ENCODE measurements around the gene GRIA3. TPM values are rescaled to one million over a fixed set of nuclear protein-coding genes. Genes with fewer than 3 reads are reported as not detected.
A peak's percentile ranks its signal among the peaks of the same experiment; 100 is the strongest.

GRIA3 gene
- total RNA-seq, 1 donor from 2014 or later = 4.4 TPM

DNA sequence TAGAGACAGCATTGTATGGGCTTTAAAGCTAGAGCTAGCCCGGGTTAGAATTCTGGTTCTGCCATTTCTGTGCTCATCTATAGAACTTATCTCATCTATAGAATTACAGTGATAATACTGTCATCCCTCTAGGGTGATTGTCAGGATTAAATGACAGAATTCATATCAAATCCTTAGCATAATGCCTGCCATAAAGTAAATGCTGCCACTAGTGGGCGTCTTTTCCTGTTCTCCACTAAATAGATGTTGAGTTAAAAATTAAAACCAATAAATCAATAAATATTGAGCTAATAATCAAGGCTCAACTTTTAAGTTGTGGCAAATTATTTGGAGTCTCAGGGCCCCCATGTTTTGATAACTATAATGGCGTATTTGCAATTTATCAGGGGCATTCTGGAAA, 19.7 kb downstream of the GRIA3 start:
- intact Hi-C loops (cut with DNase I) = no loop called here
- Histone ChIP-seq H3K9me3 (no peaks in the 10 kb centered on the region), H3K4me1 (no peaks in the 10 kb centered on the region)

DNA sequence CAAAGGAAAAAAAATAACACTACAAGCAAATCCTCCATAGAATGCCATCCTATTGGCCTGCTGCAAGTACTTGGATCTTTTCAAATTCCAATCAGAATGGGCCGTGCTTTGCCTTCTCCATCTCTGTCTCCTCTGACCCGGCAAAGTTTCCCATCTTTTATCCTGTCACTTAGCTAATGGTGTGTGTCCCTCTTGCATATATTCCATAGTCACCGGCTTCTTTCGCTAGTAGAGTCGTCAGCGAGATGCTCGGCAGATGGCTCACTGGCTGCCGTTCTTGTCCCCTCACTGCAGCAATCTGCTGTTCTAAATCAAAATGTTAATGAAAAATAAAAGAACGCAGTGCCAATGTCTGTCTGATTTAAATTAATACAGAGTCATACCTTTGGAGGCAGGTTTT, 22.1 kb downstream of the GRIA3 start:
- H3K4me3 ChIP-seq = no peak overlapping the region
- no peaks in the 10 kb centered on the region for H3K9me3 ChIP-seq
- H3K27me3 ChIP-seq = no peaks in the 10 kb centered on the region
- TF ChIP-seq POLR2AphosphoS5 (IDR thresholded peaks at IDR 0.05; ENCODE audit: insufficient read depth in 1 of 2, low read depth in 1 of 2) (no peak), POLR2A (IDR thresholded peaks at IDR 0.05) (no peak)
- TF ChIP-seq, protein P1, sequence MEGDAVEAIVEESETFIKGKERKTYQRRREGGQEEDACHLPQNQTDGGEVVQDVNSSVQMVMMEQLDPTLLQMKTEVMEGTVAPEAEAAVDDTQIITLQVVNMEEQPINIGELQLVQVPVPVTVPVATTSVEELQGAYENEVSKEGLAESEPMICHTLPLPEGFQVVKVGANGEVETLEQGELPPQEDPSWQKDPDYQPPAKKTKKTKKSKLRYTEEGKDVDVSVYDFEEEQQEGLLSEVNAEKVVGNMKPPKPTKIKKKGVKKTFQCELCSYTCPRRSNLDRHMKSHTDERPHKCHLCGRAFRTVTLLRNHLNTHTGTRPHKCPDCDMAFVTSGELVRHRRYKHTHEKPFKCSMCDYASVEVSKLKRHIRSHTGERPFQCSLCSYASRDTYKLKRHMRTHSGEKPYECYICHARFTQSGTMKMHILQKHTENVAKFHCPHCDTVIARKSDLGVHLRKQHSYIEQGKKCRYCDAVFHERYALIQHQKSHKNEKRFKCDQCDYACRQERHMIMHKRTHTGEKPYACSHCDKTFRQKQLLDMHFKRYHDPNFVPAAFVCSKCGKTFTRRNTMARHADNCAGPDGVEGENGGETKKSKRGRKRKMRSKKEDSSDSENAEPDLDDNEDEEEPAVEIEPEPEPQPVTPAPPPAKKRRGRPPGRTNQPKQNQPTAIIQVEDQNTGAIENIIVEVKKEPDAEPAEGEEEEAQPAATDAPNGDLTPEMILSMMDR (IDR thresholded peaks at IDR 0.05) = no peak
- no peak for DNase-seq (ENCODE audit: extremely low spot score in 2 of 2)
- no peak overlapping the region for H3K27ac ChIP-seq
- intact Hi-C loops (cut with DNase I) = no loop called here
- H3K4me1 ChIP-seq = no peaks in the 10 kb centered on the region
- no peaks in the 10 kb centered on the region for H3K36me3 ChIP-seq

More for the DNA sequence above, 19.7 kb downstream of the GRIA3 start:
- Histone ChIP-seq H3K36me3 (no peaks in the 10 kb centered on the region), H3K27me3 (no peaks in the 10 kb centered on the region), H3K27ac (no peak overlapping the region), H3K4me3 (no peak overlapping the region)
- TF ChIP-seq POLR2A (IDR thresholded peaks at IDR 0.05) (no peak), POLR2AphosphoS5 (IDR thresholded peaks at IDR 0.05; ENCODE audit: insufficient read depth in 1 of 2, low read depth in 1 of 2) (no peak)
- TF ChIP-seq, protein P1 (IDR thresholded peaks at IDR 0.05) = no peak
- DNase-seq (ENCODE audit: extremely low spot score in 2 of 2) = no peak

DNA sequence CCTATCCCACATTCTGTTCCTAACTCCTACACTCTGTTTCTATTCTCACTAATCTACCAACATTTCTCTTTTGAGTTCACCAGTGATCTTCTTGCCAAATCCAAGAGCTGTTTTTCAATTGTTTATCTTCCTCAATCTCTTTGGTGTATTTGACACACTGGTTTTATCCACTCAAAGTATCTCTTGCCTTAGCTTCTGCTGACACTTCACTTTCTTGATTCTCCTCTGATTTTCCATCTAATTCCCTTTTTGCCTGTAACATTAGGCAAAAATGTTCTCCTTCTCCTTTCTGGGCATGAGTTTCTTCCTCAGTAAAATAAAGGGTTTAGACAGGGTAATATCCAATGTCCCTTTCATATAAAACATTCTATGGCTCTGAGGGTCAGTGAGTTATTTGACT, 26.2 kb downstream of the GRIA3 start:
- Histone ChIP-seq H3K4me3 (no peak overlapping the region), H3K27me3 (no peaks in the 10 kb centered on the region), H3K4me1 (no peaks in the 10 kb centered on the region), H3K36me3 (no peaks in the 10 kb centered on the region), H3K27ac (no peak overlapping the region), H3K9me3 (no peaks in the 10 kb centered on the region)
- no peak for DNase-seq (ENCODE audit: extremely low spot score in 2 of 2)
- TF ChIP-seq POLR2A (IDR thresholded peaks at IDR 0.05) (no peak), POLR2AphosphoS5 (IDR thresholded peaks at IDR 0.05; ENCODE audit: insufficient read depth in 1 of 2, low read depth in 1 of 2) (no peak)
- TF ChIP-seq, protein P1 (IDR thresholded peaks at IDR 0.05) = no peak
- intact Hi-C loops (cut with DNase I) = no loop called here

GRCh38 chrX:123215397-123216089, 31.5 kb downstream of the GRIA3 start:
- no peaks in the 10 kb centered on the region for H3K27me3 ChIP-seq
- TF ChIP-seq POLR2AphosphoS5 (IDR thresholded peaks at IDR 0.05; ENCODE audit: insufficient read depth in 1 of 2, low read depth in 1 of 2) (no peak), POLR2A (IDR thresholded peaks at IDR 0.05) (no peak)
- TF ChIP-seq, protein P1 (IDR thresholded peaks at IDR 0.05) = no peak
- H3K36me3 ChIP-seq = no peaks in the 10 kb centered on the region
- no peaks in the 10 kb centered on the region for H3K9me3 ChIP-seq
- no peak for DNase-seq (ENCODE audit: extremely low spot score in 2 of 2)
- H3K27ac ChIP-seq = peak overlapping the region; percentile 0
- H3K4me1 ChIP-seq = no peaks in the 10 kb centered on the region
- intact Hi-C loops (cut with DNase I) = no loop called here
- no peak overlapping the region for H3K4me3 ChIP-seq

- TF ChIP-seq POLR2AphosphoS5 (IDR thresholded peaks at IDR 0.05; ENCODE audit: insufficient read depth in 1 of 2, low read depth in 1 of 2) (no peak), POLR2A (IDR thresholded peaks at IDR 0.05) (no peak)
- TF ChIP-seq, protein P1 (IDR thresholded peaks at IDR 0.05) = no peak
- intact Hi-C loops (cut with DNase I) = no loop called here
- no peak overlapping the region for H3K27ac ChIP-seq
- no peaks in the 10 kb centered on the region for H3K4me1 ChIP-seq
- H3K9me3 ChIP-seq = no peaks in the 10 kb centered on the region
- no peaks in the 10 kb centered on the region for H3K36me3 ChIP-seq
- no peak overlapping the region for H3K4me3 ChIP-seq
- peak in 1 of 2 donors; percentile 90 for DNase-seq (ENCODE audit: extremely low spot score in 2 of 2)
- no peaks in the 10 kb centered on the region for H3K27me3 ChIP-seq
These were observed 33.0 kb downstream of the GRIA3 start for GRCh38 chrX:123217077-123217476.
